Thymus (tissue), 11 donors: ENCODE measurements around the gene DNAJB13. TPM values are rescaled to one million over a fixed set of nuclear protein-coding genes. Genes with fewer than 3 reads are reported as not detected.
"Not testable (repeated sequence)": the region's sequence is repeated elsewhere in the genome, so short reads cannot be mapped to it uniquely, and the experiment has no call there.

Experiments
- DNase-seq, 9 donors: peaks; one replicate each; pipeline ENCODE4 v3.0.0-alpha.2; 2013; ENCODE audit warnings: low spot score in 9 of 9, low read depth in 6 of 9, missing footprints in 1 of 9
- H3K27ac ChIP-seq, 2 donors: one replicate each; pipeline ENCODE4 v1.5.1; 2013; ENCODE audit warnings: control low read depth in 1 of 2, low read depth in 1 of 2, low read length in 1 of 2, mild to moderate bottlenecking in 1 of 2, moderate library complexity in 1 of 2
- H3K27me3 ChIP-seq, 2 donors: one replicate each; pipeline ENCODE4 v1.5.1; 2013; ENCODE audit warnings: low read length in 1 of 2; ENCODE audit not compliant: control insufficient read depth in 2 of 2, insufficient read depth in 1 of 2
- H3K36me3 ChIP-seq, 2 donors: one replicate each; pipeline ENCODE4 v1.5.1; 2013; ENCODE audit warnings: low read length in 1 of 2, mild to moderate bottlenecking in 1 of 2, moderate library complexity in 1 of 2; ENCODE audit not compliant: control insufficient read depth in 2 of 2, insufficient read depth in 2 of 2
- H3K4me1 ChIP-seq, 2 donors: one replicate each; pipeline ENCODE4 v1.5.1; 2013; ENCODE audit warnings: low read length in 2 of 2; ENCODE audit not compliant: control insufficient read depth in 2 of 2, insufficient read depth in 2 of 2
- H3K4me3 ChIP-seq, 2 donors: one replicate each; pipeline ENCODE4 v1.5.1; 2013; ENCODE audit warnings: low read length in 2 of 2, control low read depth in 1 of 2, mild to moderate bottlenecking in 1 of 2
- H3K9me3 ChIP-seq, 2 donors: one replicate each; pipeline ENCODE4 v1.5.1; 2013; ENCODE audit warnings: low read length in 1 of 2, mild to moderate bottlenecking in 1 of 2; ENCODE audit not compliant: control insufficient read depth in 2 of 2, insufficient read depth in 1 of 2
- WGBS: extraction: QIAGEN DNeasy Blood & Tissue Kit; methylation state at CpG from one replicate; pipeline ENCODE4 v1.1.7; 2013; 5-methylcytosine and 5-hydroxymethylcytosine counted together
- polyA plus RNA-seq: library from polyadenylated mRNA; stranded (reverse); fragments of 200-250 nt; gene quantifications from one replicate; pipeline ENCODE4 v1.2.3, GENCODE V29; 2013
- total RNA-seq: library from RNA; stranded (reverse); fragments of 120-200 nt; gene quantifications from one replicate; pipeline ENCODE4 v1.2.4, GENCODE V29; 2013
- donor health status: healthy.

The DNAJB13 gene
- total and polyA plus RNA-seq, 2 donors = 0.24 to 0.30 TPM

DNA sequence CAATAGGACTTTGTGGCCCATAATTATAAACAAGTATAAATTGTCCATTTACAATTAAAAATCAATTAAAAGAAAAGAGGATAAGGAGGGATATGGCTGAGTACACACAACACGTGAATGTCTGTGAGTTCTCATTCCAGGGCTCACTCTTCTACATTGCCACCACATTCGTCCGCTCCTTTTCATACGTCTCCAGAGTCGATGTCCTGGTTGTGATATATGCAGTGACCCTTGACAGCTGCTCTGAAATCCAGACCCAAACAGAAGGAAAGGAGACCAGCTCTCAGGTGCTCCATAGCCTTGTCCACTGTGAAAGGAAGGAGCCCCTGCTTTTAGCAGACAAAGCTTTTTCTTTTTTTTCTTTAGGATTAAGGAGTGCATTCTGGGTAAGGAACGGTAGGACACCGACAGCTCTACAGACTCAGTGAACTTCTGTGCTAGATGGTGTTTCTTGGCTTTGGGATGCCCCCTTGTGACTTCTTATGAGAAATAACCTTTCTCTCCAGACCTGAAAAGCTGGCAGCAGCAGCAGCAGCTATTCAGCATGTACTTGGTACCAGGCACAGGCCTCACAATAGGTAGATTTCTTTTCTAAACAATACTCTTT, 19.7 kb upstream of the DNAJB13 start:
- no peak overlapping the region for H3K4me3 ChIP-seq
- no peaks in the 10 kb centered on the region for H3K9me3 ChIP-seq
- no peaks in the 10 kb centered on the region for H3K4me1 ChIP-seq
- 79% methylated on average over 7 of the region's 7 CpGs for WGBS
- peaks cover 22 to 33% of the 10 kb centered on the region in 2 donors for H3K36me3 ChIP-seq
- no peaks in the 10 kb centered on the region for H3K27me3 ChIP-seq
- peak; percentile 2 to 70 (median 36) for DNase-seq
- H3K27ac ChIP-seq = no peak overlapping the region

DNA sequence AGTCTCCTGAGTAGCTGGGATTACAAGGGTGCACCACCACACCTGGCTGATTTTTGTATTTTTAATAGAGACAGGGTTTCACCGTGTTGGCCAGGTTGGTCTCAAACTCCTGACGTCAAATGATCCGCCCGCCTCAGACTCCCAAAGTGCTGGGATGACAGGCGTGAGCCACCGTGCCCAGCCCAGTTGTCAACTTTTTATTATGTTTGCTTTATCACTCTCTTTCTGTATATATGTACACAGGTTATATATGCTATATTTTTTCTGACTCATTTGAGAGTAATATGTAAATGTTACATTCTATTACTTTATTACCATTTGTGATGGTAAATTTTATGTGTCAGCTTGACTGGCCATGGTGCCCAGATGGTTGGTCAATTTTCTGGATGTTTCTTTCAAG, 18.9 kb upstream of the DNAJB13 start:
- Histone ChIP-seq H3K9me3 (no peaks in the 10 kb centered on the region), H3K27me3 (no peaks in the 10 kb centered on the region), H3K4me1 (no peaks in the 10 kb centered on the region), H3K36me3 (peaks cover 22 to 30% of the 10 kb centered on the region in 2 donors), H3K4me3 (no peak overlapping the region), H3K27ac (no peak overlapping the region)
- 98% methylated on average over 6 of the region's 6 CpGs for WGBS
- no peak for DNase-seq

- Histone ChIP-seq H3K27ac (no peak overlapping the region), H3K4me3 (no peak overlapping the region), H3K36me3 (peaks cover 14 to 22% of the 10 kb centered on the region in 2 donors), H3K9me3 (peaks cover 0 to 4% of the 10 kb centered on the region in 2 donors), H3K27me3 (no peaks in the 10 kb centered on the region), H3K4me1 (no peaks in the 10 kb centered on the region)
- 98% methylated on average over 7 of the region's 7 CpGs for WGBS
- no peak for DNase-seq
Measured at GRCh38 chr11:73932781-73933180, 18.0 kb upstream of the DNAJB13 start.

GRCh38 chr11:73936047-73936446, 14.8 kb upstream of the DNAJB13 start:
- not testable (repeated sequence) for H3K27ac ChIP-seq, DNase-seq, H3K4me1 ChIP-seq, H3K27me3 ChIP-seq, H3K4me3 ChIP-seq
- peaks cover 0 to 13% of the 10 kb centered on the region in 2 donors for H3K9me3 ChIP-seq
- peaks cover 7 to 15% of the 10 kb centered on the region in 2 donors for H3K36me3 ChIP-seq
- WGBS = over 99% methylated on average over 15 of the region's 25 CpGs

- H3K27me3 ChIP-seq = no peaks in the 10 kb centered on the region
- DNase-seq = no peak
- peaks cover 0 to 8% of the 10 kb centered on the region in 2 donors for H3K36me3 ChIP-seq
- no peak overlapping the region for H3K4me3 ChIP-seq
- no peak overlapping the region for H3K27ac ChIP-seq
- H3K9me3 ChIP-seq = peaks cover 0 to 16% of the 10 kb centered on the region in 2 donors
- no peaks in the 10 kb centered on the region for H3K4me1 ChIP-seq
- WGBS = 81% methylated on average over 4 of the region's 4 CpGs
Measured at GRCh38 chr11:73939096-73939495, 11.7 kb upstream of the DNAJB13 start.

DNA sequence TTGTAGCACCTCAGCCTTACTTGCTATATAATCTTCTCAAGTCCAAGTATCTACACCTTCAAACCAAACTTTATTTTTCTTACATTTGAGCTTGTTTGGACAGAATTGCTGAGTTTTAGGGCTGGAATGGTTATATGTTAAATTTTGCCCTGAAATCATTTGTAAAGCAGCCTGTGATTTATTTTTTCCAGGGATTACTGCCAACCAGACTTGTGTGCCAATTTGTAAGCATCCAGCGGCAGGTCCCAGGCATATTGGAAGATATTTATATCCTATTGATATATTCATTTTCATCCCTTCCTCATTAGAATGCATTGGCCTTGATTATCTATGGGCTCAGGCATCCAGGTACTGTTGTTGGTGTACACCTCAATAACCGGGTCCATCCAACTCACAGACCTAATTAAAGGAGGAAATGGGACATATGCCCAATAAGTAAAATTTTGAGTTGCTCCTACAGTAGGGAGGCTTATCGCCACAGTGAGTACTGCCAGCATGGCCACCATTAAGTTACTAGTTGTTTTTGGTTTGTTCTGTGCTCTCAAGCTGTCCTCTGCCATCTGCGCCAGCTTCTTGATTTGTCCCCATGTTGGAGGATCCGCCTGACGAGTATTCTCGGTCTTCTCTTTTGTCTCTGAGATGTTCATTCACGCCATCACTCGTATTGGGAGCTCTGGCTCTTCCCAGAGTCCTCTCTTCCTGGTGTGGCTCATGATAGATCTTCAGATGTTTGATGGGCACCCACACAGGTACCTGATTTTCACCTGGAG, 9.8 kb upstream of the DNAJB13 start:
- Histone ChIP-seq H3K9me3 (peaks cover 0 to 16% of the 10 kb centered on the region in 2 donors), H3K27me3 (no peaks in the 10 kb centered on the region), H3K4me1 (no peaks in the 10 kb centered on the region), H3K36me3 (no peaks in the 10 kb centered on the region), H3K4me3 (no peak overlapping the region), H3K27ac (no peak overlapping the region)
- no peak for DNase-seq
- 98% methylated on average over 9 of the region's 9 CpGs for WGBS

DNA sequence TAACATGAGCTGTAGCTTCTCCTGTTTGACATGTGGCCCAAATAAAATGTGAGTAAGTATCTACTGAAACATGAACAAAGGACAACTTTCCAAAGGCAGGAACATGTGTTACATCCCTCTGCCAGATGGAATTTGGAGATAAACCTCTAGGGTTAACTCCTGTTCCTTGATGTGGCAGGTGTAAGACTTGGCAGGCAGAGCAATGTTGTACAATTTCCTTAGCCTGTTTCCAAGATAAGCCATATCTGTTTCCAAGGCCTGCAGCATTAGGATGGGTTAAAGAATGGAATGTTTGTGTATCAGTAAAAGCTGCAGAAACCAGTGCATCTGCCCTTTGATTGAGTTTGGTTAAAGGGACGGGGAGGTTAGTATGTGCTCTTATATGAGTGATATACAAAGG, 8.8 kb upstream of the DNAJB13 start:
- no peaks in the 10 kb centered on the region for H3K4me1 ChIP-seq
- H3K27me3 ChIP-seq = no peaks in the 10 kb centered on the region
- WGBS = 93% methylated on average over 1 of the region's 1 CpG
- no peak overlapping the region for H3K27ac ChIP-seq
- H3K36me3 ChIP-seq = no peaks in the 10 kb centered on the region
- no peak for DNase-seq
- peaks cover 0 to 16% of the 10 kb centered on the region in 2 donors for H3K9me3 ChIP-seq
- no peak overlapping the region for H3K4me3 ChIP-seq

DNA sequence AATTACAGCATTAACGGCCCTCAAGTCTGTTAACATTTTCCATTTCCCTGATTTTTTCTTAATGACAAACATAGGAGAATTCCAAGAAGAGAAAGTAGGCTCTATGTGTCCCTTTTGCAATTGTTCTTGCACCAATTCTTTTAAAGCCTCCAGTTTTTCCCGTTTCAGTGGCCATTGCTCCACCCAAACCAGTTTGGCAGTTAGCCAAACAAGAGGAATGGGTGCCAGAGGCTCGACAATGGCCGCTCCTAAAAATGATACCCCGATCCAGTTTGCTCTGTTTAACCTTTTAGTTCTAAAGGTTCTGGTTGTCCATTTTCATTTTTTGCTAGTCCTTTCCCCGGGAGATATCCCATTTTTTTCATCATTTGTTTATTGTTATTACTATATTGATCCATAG, 6.7 kb upstream of the DNAJB13 start:
- Histone ChIP-seq H3K27ac (no peak overlapping the region), H3K27me3 (no peaks in the 10 kb centered on the region), H3K9me3 (peaks cover 0 to 3% of the 10 kb centered on the region in 2 donors), H3K4me3 (no peak overlapping the region), H3K36me3 (no peaks in the 10 kb centered on the region), H3K4me1 (no peaks in the 10 kb centered on the region)
- 92% methylated on average over 6 of the region's 6 CpGs for WGBS
- no peak for DNase-seq

- no peak for DNase-seq
- 86% methylated on average over 10 of the region's 10 CpGs for WGBS
- Histone ChIP-seq H3K27ac (no peak overlapping the region), H3K4me3 (no peak overlapping the region), H3K36me3 (no peaks in the 10 kb centered on the region), H3K4me1 (no peaks in the 10 kb centered on the region), H3K9me3 (peaks cover 0 to 3% of the 10 kb centered on the region in 2 donors), H3K27me3 (no peaks in the 10 kb centered on the region)
Measured at GRCh38 chr11:73944901-73945300, 5.9 kb upstream of the DNAJB13 start.
